Stimulated activated CD4-positive, alpha-beta T cell treated with anti-CD3 and anti-CD28 coated beads, Interleukin-4, amount 100 ng/mL, for 24 hours (primary cell): ENCODE data around the gene LGALS9B.
"Not testable (repeated sequence)": the region's sequence is repeated elsewhere in the genome, so short reads cannot be mapped to it uniquely, and the experiment has no call there.

ENCODE experiments used
- DNase-seq: peaks from one replicate; pipeline ENCODE4 v3.0.0-alpha.2; 2020

The LGALS9B gene

DNA sequence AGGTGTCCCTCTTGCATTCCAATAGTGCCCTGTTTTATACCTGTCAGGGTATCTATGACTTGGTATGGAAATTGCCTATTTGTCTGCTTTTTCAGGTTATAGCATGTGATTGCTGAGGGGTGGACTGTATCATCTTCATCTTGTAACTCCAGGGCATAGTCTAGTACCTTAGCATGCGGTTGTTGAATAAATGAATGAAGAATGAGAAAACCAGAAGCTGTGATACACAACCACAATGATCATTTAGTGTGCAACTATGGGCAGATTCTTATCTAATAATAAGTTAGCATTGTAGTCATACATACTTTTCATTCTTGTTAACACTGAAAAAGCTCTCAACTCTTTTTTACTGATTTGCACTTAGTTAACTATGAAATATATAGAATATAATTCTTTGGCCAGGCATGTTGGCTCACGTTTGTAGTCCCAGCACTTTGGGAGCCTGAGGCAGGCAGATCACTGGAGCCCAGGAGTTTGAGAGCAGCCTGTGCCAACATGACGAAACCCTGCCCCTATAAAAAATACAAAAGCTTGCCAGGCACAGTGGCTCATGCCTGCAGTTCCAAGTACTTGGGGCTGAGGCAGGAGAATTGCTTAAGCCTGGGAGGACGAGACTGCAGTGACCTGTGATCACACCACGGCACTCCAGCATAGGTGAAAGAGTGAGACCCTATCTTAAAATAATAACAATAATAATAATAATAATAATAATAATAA is 65.9 kb downstream of the LGALS9B start:
- DNase-seq = not testable (repeated sequence)

DNA sequence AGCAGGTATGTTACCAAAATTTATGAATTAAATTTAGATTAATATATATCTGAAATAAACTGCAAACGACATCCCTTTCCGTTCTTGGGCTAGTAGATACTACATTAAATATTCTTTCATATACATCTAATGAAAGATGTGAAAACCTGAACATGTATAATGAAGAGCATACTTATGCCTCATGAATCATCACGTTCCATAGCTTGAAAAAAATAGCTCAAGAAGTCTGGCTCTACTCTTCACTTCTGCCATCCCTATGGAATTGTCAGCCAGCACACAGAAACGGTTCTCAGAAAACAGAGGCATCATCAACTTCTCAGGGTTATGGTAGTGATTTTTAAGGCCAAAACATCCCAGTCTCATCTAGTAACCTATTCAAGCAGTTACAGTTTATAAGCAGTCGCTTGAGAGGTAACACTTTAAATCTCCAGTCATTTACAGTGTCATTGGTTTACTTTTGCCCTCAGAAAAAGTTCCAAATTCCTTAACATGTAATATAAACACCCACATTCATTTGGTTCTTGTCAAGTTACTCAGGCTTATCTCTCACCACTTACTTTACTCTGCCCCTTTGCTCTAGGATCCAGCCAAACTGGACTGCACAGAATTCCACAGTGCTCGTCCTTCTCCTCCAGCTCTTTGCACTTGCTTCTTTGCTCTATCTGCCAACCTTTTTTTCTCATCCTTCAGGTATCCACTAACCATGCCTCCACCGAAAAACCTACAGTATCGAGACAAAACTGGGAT is 66.6 kb downstream of the LGALS9B start:
- not testable (repeated sequence) for DNase-seq
